ENCODE data around the gene ABCG1.

Gene ABCG1

GRCh38 chr21:42319851-42320572 lies 101.1 kb downstream of the ABCG1 start:
- peaks cover 0 to 4% of the 10 kb centered on the region in 2 donors for H3K27me3 ChIP-seq (ENCODE audit: control insufficient read depth in 2 of 2, insufficient read depth in 2 of 2, low read length in 2 of 2)
- H3K4me1 ChIP-seq (ENCODE audit: control insufficient read depth in 2 of 2, insufficient read depth in 2 of 2, low read length in 2 of 2), result peaks cover 32 to 38% of the 10 kb centered on the region in 2 donors
- H3K4me3 ChIP-seq (ENCODE audit: low read length in 2 of 2), result peak overlapping the region in 1 of 2 donors; percentile 3
- H3K36me3 ChIP-seq (ENCODE audit: control insufficient read depth in 2 of 2, insufficient read depth in 2 of 2, low read length in 2 of 2), result no peaks in the 10 kb centered on the region
- H3K9me3 ChIP-seq (ENCODE audit: control insufficient read depth in 2 of 2, low read length in 2 of 2), result no peaks in the 10 kb centered on the region
- peak overlapping the region; percentile 3 to 5 for H3K9ac ChIP-seq (ENCODE audit: low read depth in 1 of 2, low read length in 2 of 2)
- peak overlapping the region; percentile 64 to 70 for H3K27ac ChIP-seq (ENCODE audit: low read depth in 2 of 2, low read length in 2 of 2)

- no peaks in the 10 kb centered on the region for H3K9me3 ChIP-seq (ENCODE audit: control insufficient read depth in 2 of 2, low read length in 2 of 2)
- H3K36me3 ChIP-seq (ENCODE audit: control insufficient read depth in 2 of 2, insufficient read depth in 2 of 2, low read length in 2 of 2), result no peaks in the 10 kb centered on the region
- no peak overlapping the region for H3K9ac ChIP-seq (ENCODE audit: low read depth in 1 of 2, low read length in 2 of 2)
- H3K4me1 ChIP-seq (ENCODE audit: control insufficient read depth in 2 of 2, insufficient read depth in 2 of 2, low read length in 2 of 2), result peaks cover 25 to 30% of the 10 kb centered on the region in 2 donors
- no peak overlapping the region for H3K27ac ChIP-seq (ENCODE audit: low read depth in 2 of 2, low read length in 2 of 2)
- H3K4me3 ChIP-seq (ENCODE audit: low read length in 2 of 2), result no peak overlapping the region
- peaks cover 0 to 4% of the 10 kb centered on the region in 2 donors for H3K27me3 ChIP-seq (ENCODE audit: control insufficient read depth in 2 of 2, insufficient read depth in 2 of 2, low read length in 2 of 2)
Measured at GRCh38 chr21:42320791-42321190, 101.9 kb downstream of the ABCG1 start.

- Histone ChIP-seq H3K4me3 (ENCODE audit: low read length in 2 of 2) (no peak overlapping the region), H3K9me3 (ENCODE audit: control insufficient read depth in 2 of 2, low read length in 2 of 2) (no peaks in the 10 kb centered on the region)
Measured at GRCh38 chr21:42321231-42321630, 102.3 kb downstream of the ABCG1 start.

GRCh38 chr21:42321845-42322244 lies 102.9 kb downstream of the ABCG1 start:
- Histone ChIP-seq H3K36me3 (ENCODE audit: control insufficient read depth in 2 of 2, insufficient read depth in 2 of 2, low read length in 2 of 2) (no peaks in the 10 kb centered on the region), H3K27ac (ENCODE audit: low read depth in 2 of 2, low read length in 2 of 2) (no peak overlapping the region), H3K4me3 (ENCODE audit: low read length in 2 of 2) (no peak overlapping the region), H3K9ac (ENCODE audit: low read depth in 1 of 2, low read length in 2 of 2) (no peak overlapping the region), H3K4me1 (ENCODE audit: control insufficient read depth in 2 of 2, insufficient read depth in 2 of 2, low read length in 2 of 2) (peaks cover 16 to 22% of the 10 kb centered on the region in 2 donors), H3K9me3 (ENCODE audit: control insufficient read depth in 2 of 2, low read length in 2 of 2) (no peaks in the 10 kb centered on the region), H3K27me3 (ENCODE audit: control insufficient read depth in 2 of 2, insufficient read depth in 2 of 2, low read length in 2 of 2) (peaks cover 0 to 4% of the 10 kb centered on the region in 2 donors)

More at GRCh38 chr21:42321231-42321630, 102.3 kb downstream of the ABCG1 start:
- Histone ChIP-seq H3K4me1 (ENCODE audit: control insufficient read depth in 2 of 2, insufficient read depth in 2 of 2, low read length in 2 of 2) (peaks cover 22 to 28% of the 10 kb centered on the region in 2 donors), H3K27me3 (ENCODE audit: control insufficient read depth in 2 of 2, insufficient read depth in 2 of 2, low read length in 2 of 2) (peaks cover 0 to 4% of the 10 kb centered on the region in 2 donors), H3K9ac (ENCODE audit: low read depth in 1 of 2, low read length in 2 of 2) (no peak overlapping the region), H3K27ac (ENCODE audit: low read depth in 2 of 2, low read length in 2 of 2) (no peak overlapping the region), H3K36me3 (ENCODE audit: control insufficient read depth in 2 of 2, insufficient read depth in 2 of 2, low read length in 2 of 2) (no peaks in the 10 kb centered on the region)

- H3K27me3 ChIP-seq (ENCODE audit: control insufficient read depth in 2 of 2, insufficient read depth in 2 of 2, low read length in 2 of 2), result peaks cover 0 to 4% of the 10 kb centered on the region in 2 donors
- no peak overlapping the region for H3K9ac ChIP-seq (ENCODE audit: low read depth in 1 of 2, low read length in 2 of 2)
- H3K9me3 ChIP-seq (ENCODE audit: control insufficient read depth in 2 of 2, low read length in 2 of 2), result no peaks in the 10 kb centered on the region
- H3K27ac ChIP-seq (ENCODE audit: low read depth in 2 of 2, low read length in 2 of 2), result no peak overlapping the region
- H3K4me1 ChIP-seq (ENCODE audit: control insufficient read depth in 2 of 2, insufficient read depth in 2 of 2, low read length in 2 of 2), result peaks cover 6 to 10% of the 10 kb centered on the region in 2 donors
- no peak overlapping the region for H3K4me3 ChIP-seq (ENCODE audit: low read length in 2 of 2)
- no peaks in the 10 kb centered on the region for H3K36me3 ChIP-seq (ENCODE audit: control insufficient read depth in 2 of 2, insufficient read depth in 2 of 2, low read length in 2 of 2)
Measured at GRCh38 chr21:42324896-42325295, 106.0 kb downstream of the ABCG1 start.

GRCh38 chr21:42330380-42331371 lies 111.7 kb downstream of the ABCG1 start:
- Histone ChIP-seq H3K4me3 (ENCODE audit: low read length in 2 of 2) (no peak overlapping the region), H3K9ac (ENCODE audit: low read depth in 1 of 2, low read length in 2 of 2) (no peak overlapping the region), H3K9me3 (ENCODE audit: control insufficient read depth in 2 of 2, low read length in 2 of 2) (peaks cover 0 to 2% of the 10 kb centered on the region in 2 donors), H3K27ac (ENCODE audit: low read depth in 2 of 2, low read length in 2 of 2) (peak overlapping the region; percentile 82 to 87), H3K36me3 (ENCODE audit: control insufficient read depth in 2 of 2, insufficient read depth in 2 of 2, low read length in 2 of 2) (no peaks in the 10 kb centered on the region), H3K27me3 (ENCODE audit: control insufficient read depth in 2 of 2, insufficient read depth in 2 of 2, low read length in 2 of 2) (peaks cover 0 to 4% of the 10 kb centered on the region in 2 donors), H3K4me1 (ENCODE audit: control insufficient read depth in 2 of 2, insufficient read depth in 2 of 2, low read length in 2 of 2) (peaks cover 19 to 33% of the 10 kb centered on the region in 2 donors)

GRCh38 chr21:42331660-42332059 lies 112.7 kb downstream of the ABCG1 start:
- Histone ChIP-seq H3K36me3 (ENCODE audit: control insufficient read depth in 2 of 2, insufficient read depth in 2 of 2, low read length in 2 of 2) (no peaks in the 10 kb centered on the region), H3K9ac (ENCODE audit: low read depth in 1 of 2, low read length in 2 of 2) (no peak overlapping the region), H3K9me3 (ENCODE audit: control insufficient read depth in 2 of 2, low read length in 2 of 2) (peaks cover 0 to 2% of the 10 kb centered on the region in 2 donors), H3K4me3 (ENCODE audit: low read length in 2 of 2) (peak overlapping the region in 1 of 2 donors; percentile 58), H3K27me3 (ENCODE audit: control insufficient read depth in 2 of 2, insufficient read depth in 2 of 2, low read length in 2 of 2) (peaks cover 0 to 4% of the 10 kb centered on the region in 2 donors), H3K27ac (ENCODE audit: low read depth in 2 of 2, low read length in 2 of 2) (peak overlapping the region; percentile 82 to 87), H3K4me1 (ENCODE audit: control insufficient read depth in 2 of 2, insufficient read depth in 2 of 2, low read length in 2 of 2) (peaks cover 19 to 33% of the 10 kb centered on the region in 2 donors)

- Histone ChIP-seq H3K27ac (ENCODE audit: low read depth in 2 of 2, low read length in 2 of 2) (peak overlapping the region; percentile 82 to 87), H3K27me3 (ENCODE audit: control insufficient read depth in 2 of 2, insufficient read depth in 2 of 2, low read length in 2 of 2) (peaks cover 0 to 4% of the 10 kb centered on the region in 2 donors), H3K36me3 (ENCODE audit: control insufficient read depth in 2 of 2, insufficient read depth in 2 of 2, low read length in 2 of 2) (no peaks in the 10 kb centered on the region), H3K4me3 (ENCODE audit: low read length in 2 of 2) (peak overlapping the region; percentile 26 to 58), H3K9ac (ENCODE audit: low read depth in 1 of 2, low read length in 2 of 2) (peak overlapping the region in 1 of 2 donors; percentile 18), H3K9me3 (ENCODE audit: control insufficient read depth in 2 of 2, low read length in 2 of 2) (peaks cover 0 to 2% of the 10 kb centered on the region in 2 donors), H3K4me1 (ENCODE audit: control insufficient read depth in 2 of 2, insufficient read depth in 2 of 2, low read length in 2 of 2) (peaks cover 19 to 34% of the 10 kb centered on the region in 2 donors)
Measured at GRCh38 chr21:42332557-42333317, 113.8 kb downstream of the ABCG1 start.

- no peaks in the 10 kb centered on the region for H3K36me3 ChIP-seq (ENCODE audit: control insufficient read depth in 2 of 2, insufficient read depth in 2 of 2, low read length in 2 of 2)
- H3K4me3 ChIP-seq (ENCODE audit: low read length in 2 of 2), result no peak overlapping the region
- H3K27ac ChIP-seq (ENCODE audit: low read depth in 2 of 2, low read length in 2 of 2), result no peak overlapping the region
- no peak overlapping the region for H3K9ac ChIP-seq (ENCODE audit: low read depth in 1 of 2, low read length in 2 of 2)
- H3K9me3 ChIP-seq (ENCODE audit: control insufficient read depth in 2 of 2, low read length in 2 of 2), result peaks cover 0 to 2% of the 10 kb centered on the region in 2 donors
- peaks cover 0 to 4% of the 10 kb centered on the region in 2 donors for H3K27me3 ChIP-seq (ENCODE audit: control insufficient read depth in 2 of 2, insufficient read depth in 2 of 2, low read length in 2 of 2)
- H3K4me1 ChIP-seq (ENCODE audit: control insufficient read depth in 2 of 2, insufficient read depth in 2 of 2, low read length in 2 of 2), result peaks cover 19 to 28% of the 10 kb centered on the region in 2 donors
Measured at GRCh38 chr21:42336054-42336453, 117.1 kb downstream of the ABCG1 start.
